ENCODE results near the gene ARHGAP20.

The ARHGAP20 gene

DNA sequence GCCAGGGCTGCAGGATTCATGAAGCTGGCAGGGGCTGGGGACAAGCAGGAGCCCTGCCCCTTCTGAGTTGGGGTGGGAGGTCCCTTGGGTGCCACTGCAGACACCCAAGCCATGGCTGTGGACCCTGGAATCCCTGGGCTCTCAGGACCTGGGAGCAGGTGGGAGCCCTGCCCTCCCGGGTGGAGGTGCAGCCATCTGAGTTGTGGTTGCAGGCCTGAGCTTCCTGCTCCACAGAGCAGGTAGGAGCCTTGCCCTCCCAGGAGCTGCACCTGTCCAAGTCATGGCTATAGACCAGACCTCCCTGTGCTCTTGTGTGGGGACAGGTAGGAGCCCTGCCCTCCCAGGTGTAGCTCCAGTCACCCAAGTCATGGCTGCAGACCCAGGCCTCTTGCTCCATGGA lies 113.5 kb downstream of the ARHGAP20 start:
- TF ChIP-seq TAF1 (IDR thresholded peaks at IDR 0.05; ENCODE audit: borderline replicate concordance, low read depth, low read length) (no peak), POLR2AphosphoS5 (IDR thresholded peaks at IDR 0.05; ENCODE audit: low read depth, low read length) (no peak), POLR2A (IDR thresholded peaks at IDR 0.05; ENCODE audit: low read depth, low read length) (no peak)
- DNase-seq (ENCODE audit: insufficient read length) (no peak), FAIRE-seq (no peak)

GRCh38 chr11:110587972-110588371 lies 124.3 kb downstream of the ARHGAP20 start:
- DNase-seq (ENCODE audit: insufficient read length) (no peak), FAIRE-seq (no peak)
- TF ChIP-seq POLR2AphosphoS5 (IDR thresholded peaks at IDR 0.05; ENCODE audit: low read depth, low read length) (no peak), POLR2A (IDR thresholded peaks at IDR 0.05; ENCODE audit: low read depth, low read length) (no peak), TAF1 (IDR thresholded peaks at IDR 0.05; ENCODE audit: borderline replicate concordance, low read depth, low read length) (no peak)

- FAIRE-seq: no peak
- no peak for DNase-seq (ENCODE audit: insufficient read length)
- TF ChIP-seq POLR2AphosphoS5 (IDR thresholded peaks at IDR 0.05; ENCODE audit: low read depth, low read length) (no peak), TAF1 (IDR thresholded peaks at IDR 0.05; ENCODE audit: borderline replicate concordance, low read depth, low read length) (no peak), POLR2A (IDR thresholded peaks at IDR 0.05; ENCODE audit: low read depth, low read length) (no peak)
These were observed 125.1 kb downstream of the ARHGAP20 start for GRCh38 chr11:110587129-110587528.

DNA sequence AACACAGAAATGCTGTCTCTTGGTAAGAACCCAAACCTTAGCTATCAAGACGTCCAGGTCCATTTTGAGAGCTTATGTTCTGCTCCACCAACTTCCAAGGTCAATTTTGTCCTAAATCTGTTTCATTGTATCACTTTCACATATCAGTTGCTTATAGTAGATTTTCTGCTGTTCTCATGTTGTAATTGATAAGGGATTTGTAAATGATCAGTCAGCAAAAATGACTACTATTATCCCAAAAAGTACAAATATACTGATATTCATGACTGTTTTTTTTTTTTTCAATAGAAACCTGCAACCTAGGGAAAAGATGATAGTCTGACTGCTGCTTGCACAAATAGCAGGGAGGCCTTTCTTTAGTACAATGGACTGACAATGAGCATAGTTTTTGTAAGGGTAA lies 128.1 kb downstream of the ARHGAP20 start:
- no peak for TF ChIP-seq TAF1 (IDR thresholded peaks at IDR 0.05; ENCODE audit: borderline replicate concordance, low read depth, low read length)
- no peak for TF ChIP-seq POLR2AphosphoS5 (IDR thresholded peaks at IDR 0.05; ENCODE audit: low read depth, low read length)
- TF ChIP-seq POLR2A (IDR thresholded peaks at IDR 0.05; ENCODE audit: low read depth, low read length): no peak
- no peak for FAIRE-seq
- no peak for DNase-seq (ENCODE audit: insufficient read length)

GRCh38 chr11:110582728-110583432 lies 129.4 kb downstream of the ARHGAP20 start:
- DNase-seq (ENCODE audit: insufficient read length) (no peak), FAIRE-seq (no peak)
- TF ChIP-seq POLR2AphosphoS5 (IDR thresholded peaks at IDR 0.05; ENCODE audit: low read depth, low read length) (no peak), TAF1 (IDR thresholded peaks at IDR 0.05; ENCODE audit: borderline replicate concordance, low read depth, low read length) (no peak), POLR2A (IDR thresholded peaks at IDR 0.05; ENCODE audit: low read depth, low read length) (no peak)

GRCh38 chr11:110580571-110580970 lies 131.7 kb downstream of the ARHGAP20 start:
- FAIRE-seq (no peak), DNase-seq (ENCODE audit: insufficient read length) (no peak)
- TF ChIP-seq TAF1 (IDR thresholded peaks at IDR 0.05; ENCODE audit: borderline replicate concordance, low read depth, low read length) (no peak), POLR2AphosphoS5 (IDR thresholded peaks at IDR 0.05; ENCODE audit: low read depth, low read length) (no peak), POLR2A (IDR thresholded peaks at IDR 0.05; ENCODE audit: low read depth, low read length) (no peak)

DNA sequence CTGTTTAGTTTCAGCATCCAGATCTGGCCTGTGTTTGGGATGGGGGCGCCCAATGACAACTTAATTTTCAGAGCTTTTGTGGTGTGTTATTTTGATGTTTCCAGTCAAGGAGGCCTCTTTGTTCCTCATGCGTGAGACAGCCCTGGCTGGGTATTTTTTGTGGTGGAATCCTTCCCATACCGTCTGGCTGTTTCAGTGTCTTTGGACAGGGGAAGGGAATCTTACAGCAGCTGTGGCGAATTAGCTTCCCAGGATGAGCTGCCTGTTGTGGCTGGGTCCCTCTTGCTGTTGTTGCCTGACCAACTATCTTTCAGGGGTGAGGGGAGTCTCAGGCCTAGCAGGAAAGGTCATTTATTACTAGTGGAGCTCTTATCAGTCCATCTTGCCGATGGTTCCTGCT lies 138.8 kb downstream of the ARHGAP20 start:
- FAIRE-seq (no peak), DNase-seq (ENCODE audit: insufficient read length) (no peak)
- TF ChIP-seq POLR2A (IDR thresholded peaks at IDR 0.05; ENCODE audit: low read depth, low read length) (no peak), TAF1 (IDR thresholded peaks at IDR 0.05; ENCODE audit: borderline replicate concordance, low read depth, low read length) (no peak), POLR2AphosphoS5 (IDR thresholded peaks at IDR 0.05; ENCODE audit: low read depth, low read length) (no peak)

- no peak for FAIRE-seq
- no peak for DNase-seq (ENCODE audit: insufficient read length)
- TF ChIP-seq POLR2A (IDR thresholded peaks at IDR 0.05; ENCODE audit: low read depth, low read length) (no peak), TAF1 (IDR thresholded peaks at IDR 0.05; ENCODE audit: borderline replicate concordance, low read depth, low read length) (no peak), POLR2AphosphoS5 (IDR thresholded peaks at IDR 0.05; ENCODE audit: low read depth, low read length) (no peak)
These were observed 141.0 kb downstream of the ARHGAP20 start for GRCh38 chr11:110571081-110571720.

DNA sequence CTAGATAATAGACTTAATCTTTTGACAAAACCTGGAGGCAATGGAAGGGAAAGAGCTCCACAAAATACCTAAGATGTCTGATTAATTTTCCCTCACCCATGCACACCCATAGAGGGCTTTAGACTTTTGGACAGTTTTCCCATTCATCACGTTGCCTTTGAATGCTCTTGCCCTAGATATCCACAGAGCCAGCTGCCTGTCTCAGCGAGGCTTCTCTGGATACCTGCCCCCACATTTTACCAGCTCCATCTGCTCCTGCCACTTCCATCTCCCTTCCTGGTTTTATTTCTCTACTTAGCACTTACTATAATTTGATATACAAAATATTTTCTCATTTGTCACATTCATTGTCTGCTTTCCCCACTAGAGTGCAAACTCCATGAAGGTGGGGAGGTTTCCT lies 145.7 kb downstream of the ARHGAP20 start:
- no peak for TF ChIP-seq POLR2AphosphoS5 (IDR thresholded peaks at IDR 0.05; ENCODE audit: low read depth, low read length)
- TF ChIP-seq POLR2A (IDR thresholded peaks at IDR 0.05; ENCODE audit: low read depth, low read length): no peak
- no peak for TF ChIP-seq TAF1 (IDR thresholded peaks at IDR 0.05; ENCODE audit: borderline replicate concordance, low read depth, low read length)
- no peak for FAIRE-seq

GRCh38 chr11:110565357-110566336 lies 146.6 kb downstream of the ARHGAP20 start:
- TF ChIP-seq POLR2AphosphoS5 (IDR thresholded peaks at IDR 0.05; ENCODE audit: low read depth, low read length): no peak
- no peak for TF ChIP-seq POLR2A (IDR thresholded peaks at IDR 0.05; ENCODE audit: low read depth, low read length)
- TF ChIP-seq TAF1 (IDR thresholded peaks at IDR 0.05; ENCODE audit: borderline replicate concordance, low read depth, low read length): no peak
- DNase-seq (ENCODE audit: insufficient read length): no peak
- FAIRE-seq: no peak

More for the DNA sequence above, 145.7 kb downstream of the ARHGAP20 start:
- no peak for DNase-seq (ENCODE audit: insufficient read length)

DNA sequence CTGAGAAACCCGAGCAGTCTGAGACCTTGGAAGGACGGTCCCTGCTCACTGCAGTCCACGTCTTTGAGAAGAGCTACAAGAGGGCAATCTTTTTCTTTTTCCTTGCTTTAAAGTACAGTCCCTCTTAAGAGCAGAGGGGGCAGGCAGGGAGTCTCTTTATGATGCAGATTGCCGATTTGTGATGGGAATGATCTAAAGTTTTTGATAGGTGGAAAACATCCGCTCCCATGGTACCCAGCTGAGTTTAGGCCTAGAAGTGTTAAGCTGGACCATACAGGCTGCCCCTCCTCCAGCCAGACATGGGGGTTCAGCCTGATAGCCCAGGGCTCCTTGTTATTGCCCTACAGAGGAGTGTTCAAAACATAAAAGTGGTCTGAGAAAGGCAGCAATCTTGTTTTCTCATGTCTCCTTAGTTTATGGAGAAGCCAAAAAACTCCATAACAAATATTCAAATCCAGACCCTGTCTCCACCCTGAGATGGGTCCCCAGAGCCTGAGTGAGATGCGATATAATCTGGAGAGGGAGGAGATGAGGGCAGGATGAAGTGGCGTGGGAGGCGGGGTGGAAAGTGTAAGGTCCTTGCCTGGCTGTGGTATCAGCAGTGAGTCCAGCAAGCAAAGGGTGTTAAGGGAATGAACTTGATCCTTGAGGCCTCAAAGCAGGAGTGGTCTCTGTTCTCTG lies 147.4 kb downstream of the ARHGAP20 start:
- FAIRE-seq (no peak), DNase-seq (ENCODE audit: insufficient read length) (no peak)
- TF ChIP-seq POLR2A (IDR thresholded peaks at IDR 0.05; ENCODE audit: low read depth, low read length) (no peak), POLR2AphosphoS5 (IDR thresholded peaks at IDR 0.05; ENCODE audit: low read depth, low read length) (no peak), TAF1 (IDR thresholded peaks at IDR 0.05; ENCODE audit: borderline replicate concordance, low read depth, low read length) (no peak)
